SH-SY5Y (cell line): ENCODE results near the gene CNTN4.

Source experiments
- GATA2 ChIP-seq: IDR thresholded peaks from 2 replicates; pipeline ENCODE4 v1.6.1; 2011; ENCODE audit warnings: mild to moderate bottlenecking, low read depth, low read length
- GATA3 ChIP-seq: IDR thresholded peaks from 2 replicates; pipeline ENCODE4 v1.6.1; 2011; ENCODE audit warnings: low read depth, mild to moderate bottlenecking, low read length, moderate library complexity

- TF ChIP-seq GATA3, result no peak
- no peak for TF ChIP-seq GATA2
These were observed 378.3 kb downstream of the CNTN4 start for GRCh38 chr3:2476996-2477395.
